ENCODE measurements around the gene VPS72. TPM values are rescaled to one million over a fixed set of nuclear protein-coding genes. Genes with fewer than 3 reads are reported as not detected.

Gene VPS72
- total and polyA plus RNA-seq, 2 donors (not counting 3 experiments of a cell fraction or from before 2014, with no cell fraction given) = 76.2 to 85.2 TPM

DNA sequence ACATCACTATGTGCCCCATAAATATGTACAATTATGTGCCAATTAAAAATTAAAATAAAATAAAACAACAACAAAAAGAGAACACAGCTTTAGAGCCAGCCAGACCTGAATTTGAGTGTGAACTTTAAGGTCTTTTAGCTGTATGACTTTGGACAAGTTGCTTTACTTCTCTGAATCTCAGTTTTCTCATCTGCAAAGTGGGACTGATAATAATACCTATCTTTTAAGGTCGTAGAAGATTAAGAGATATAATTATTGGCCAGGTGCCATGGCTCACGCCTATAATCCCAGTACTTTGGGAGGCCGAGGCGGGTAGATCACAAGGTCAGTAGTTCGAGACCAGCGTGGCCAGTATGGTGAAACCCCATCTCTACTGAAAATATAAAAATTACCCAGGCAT is 3.3 kb upstream of the VPS72 start:
- ChIA-PET CTCF (no interaction called here), POLR2A (no interaction called here)
- no peaks in the 10 kb centered on the region for H4K20me1 ChIP-seq (replicated peaks; ENCODE audit: control insufficient read depth, extremely low read depth, insufficient read depth, low read length)
- H3K27me3 ChIP-seq (ENCODE audit: control insufficient read depth in 2 of 2, insufficient read depth in 2 of 2, low read length in 2 of 2) = no peaks in the 10 kb centered on the region
- H3K9ac ChIP-seq (replicated peaks; ENCODE audit: extremely low read depth, insufficient read depth, low read length) = no peak overlapping the region
- FAIRE-seq (no peak), DNase-seq (ENCODE audit: low read depth, low spot score) (no peak)
- H3K4me2 ChIP-seq (ENCODE audit: insufficient read depth, low read length) = no peak overlapping the region
- no peak overlapping the region for H3K4me3 ChIP-seq (replicated peaks in 1 of 3; ENCODE audit: insufficient read depth in 1 of 3, low read depth in 1 of 3, low read length in 3 of 3)
- TF ChIP-seq JUN (IDR thresholded peaks at IDR 0.05; ENCODE audit: borderline replicate concordance, insufficient read depth, insufficient read length, low read depth) (no peak), GATA2 (IDR thresholded peaks at IDR 0.05; ENCODE audit: insufficient read depth, insufficient read length, low read depth, low read length) (no peak), FOS (IDR thresholded peaks at IDR 0.05; ENCODE audit: borderline replicate concordance, insufficient read depth, low read length) (no peak), EZH2 (IDR thresholded peaks at IDR 0.05; ENCODE audit: borderline replicate concordance, low read depth, low read length, severe bottlenecking) (no peak), POLR2A (IDR thresholded peaks at IDR 0.05; ENCODE audit: low read depth, low read length) (no peak), MYC (IDR thresholded peaks at IDR 0.05; ENCODE audit: low read depth, low read length) (no peak), POLR2AphosphoS5 (IDR thresholded peaks at IDR 0.05; ENCODE audit: insufficient read depth, low read depth, low read length) (no peak), CTCF (IDR thresholded peaks at IDR 0.05; ENCODE audit: extremely low read depth in 1 of 2, insufficient read depth in 1 of 2, low read depth in 1 of 2, low read length in 2 of 2) (no peak)
- TF ChIP-seq, protein P1, sequence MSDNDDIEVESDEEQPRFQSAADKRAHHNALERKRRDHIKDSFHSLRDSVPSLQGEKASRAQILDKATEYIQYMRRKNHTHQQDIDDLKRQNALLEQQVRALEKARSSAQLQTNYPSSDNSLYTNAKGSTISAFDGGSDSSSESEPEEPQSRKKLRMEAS (IDR thresholded peaks at IDR 0.05; ENCODE audit: insufficient read depth, insufficient read length) = no peak
- BruUV-seq (replicated peaks) = no TSS peak
- intact Hi-C loops (cut with micrococcal nuclease) (loop anchor here (10.0 kb wide), 1 partner anchor 959 kb away; the partner anchor contains the start of gene ANP32E), dilution Hi-C loops (cut with MboI; ENCODE audit: extremely low pct_ligation_motif_present, low sequenced_read_pairs) (no loop called here)
- no peak overlapping the region for H3K27ac ChIP-seq (ENCODE audit: insufficient read depth, low read depth, low read length)
- H3K9me3 ChIP-seq (replicated peaks; ENCODE audit: control insufficient read depth, insufficient read depth, low read length) = no peaks in the 10 kb centered on the region
- H3K36me3 ChIP-seq (ENCODE audit: control insufficient read depth in 2 of 2, extremely low read depth in 1 of 2, insufficient read depth in 2 of 2, low read length in 2 of 2) = no peaks in the 10 kb centered on the region
- no peaks in the 10 kb centered on the region for H3K9me1 ChIP-seq (replicated peaks; ENCODE audit: control insufficient read depth, extremely low read depth, insufficient read depth, low read length)
- peaks cover 17% of the 10 kb centered on the region for H3K79me2 ChIP-seq (ENCODE audit: control insufficient read depth, insufficient read depth, low read length)
- peaks cover 17% of the 10 kb centered on the region for H3K4me1 ChIP-seq (ENCODE audit: control insufficient read depth, extremely low read depth, insufficient read depth, low read length)
- no peak overlapping the region for H2AFZ ChIP-seq (ENCODE audit: low read depth, low read length)
